HG02938 (cell line): ENCODE measurements around the gene CAPN15.

ENCODE experiments used
- ATAC-seq: cut with Tn5 transposase; IDR thresholded peaks from one replicate; pipeline ENCODE4 v1.9.1; 2021; ENCODE audit warnings: mild to moderate bottlenecking, moderate library complexity; ENCODE audit not compliant: unreplicated experiment

CAPN15 gene

DNA sequence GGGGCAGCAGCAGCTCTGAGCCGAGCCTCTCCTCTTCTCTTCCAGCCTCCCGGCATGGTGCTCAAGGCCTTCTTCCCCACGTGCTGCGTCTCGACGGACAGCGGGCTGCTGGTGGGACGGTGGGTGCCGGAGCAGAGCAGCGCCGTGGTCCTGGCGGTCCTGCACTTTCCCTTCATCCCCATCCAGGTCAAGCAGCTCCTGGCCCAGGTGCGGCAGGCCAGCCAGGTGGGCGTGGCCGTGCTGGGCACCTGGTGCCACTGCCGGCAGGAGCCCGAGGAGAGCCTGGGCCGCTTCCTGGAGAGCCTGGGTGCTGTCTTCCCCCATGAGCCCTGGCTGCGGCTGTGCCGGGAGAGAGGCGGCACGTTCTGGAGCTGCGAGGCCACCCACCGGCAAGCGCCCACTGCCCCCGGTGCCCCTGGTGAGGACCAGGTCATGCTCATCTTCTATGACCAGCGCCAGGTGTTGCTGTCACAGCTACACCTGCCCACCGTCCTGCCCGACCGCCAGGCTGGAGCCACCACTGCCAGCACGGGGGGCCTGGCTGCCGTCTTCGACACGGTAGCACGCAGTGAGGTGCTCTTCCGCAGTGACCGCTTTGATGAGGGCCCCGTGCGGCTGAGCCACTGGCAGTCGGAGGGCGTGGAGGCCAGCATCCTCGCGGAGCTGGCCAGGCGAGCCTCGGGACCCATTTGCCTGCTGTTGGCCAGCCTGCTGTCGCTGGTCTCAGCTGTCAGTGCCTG is 46.7 kb downstream of the CAPN15 start:
- no peak for ATAC-seq

DNA sequence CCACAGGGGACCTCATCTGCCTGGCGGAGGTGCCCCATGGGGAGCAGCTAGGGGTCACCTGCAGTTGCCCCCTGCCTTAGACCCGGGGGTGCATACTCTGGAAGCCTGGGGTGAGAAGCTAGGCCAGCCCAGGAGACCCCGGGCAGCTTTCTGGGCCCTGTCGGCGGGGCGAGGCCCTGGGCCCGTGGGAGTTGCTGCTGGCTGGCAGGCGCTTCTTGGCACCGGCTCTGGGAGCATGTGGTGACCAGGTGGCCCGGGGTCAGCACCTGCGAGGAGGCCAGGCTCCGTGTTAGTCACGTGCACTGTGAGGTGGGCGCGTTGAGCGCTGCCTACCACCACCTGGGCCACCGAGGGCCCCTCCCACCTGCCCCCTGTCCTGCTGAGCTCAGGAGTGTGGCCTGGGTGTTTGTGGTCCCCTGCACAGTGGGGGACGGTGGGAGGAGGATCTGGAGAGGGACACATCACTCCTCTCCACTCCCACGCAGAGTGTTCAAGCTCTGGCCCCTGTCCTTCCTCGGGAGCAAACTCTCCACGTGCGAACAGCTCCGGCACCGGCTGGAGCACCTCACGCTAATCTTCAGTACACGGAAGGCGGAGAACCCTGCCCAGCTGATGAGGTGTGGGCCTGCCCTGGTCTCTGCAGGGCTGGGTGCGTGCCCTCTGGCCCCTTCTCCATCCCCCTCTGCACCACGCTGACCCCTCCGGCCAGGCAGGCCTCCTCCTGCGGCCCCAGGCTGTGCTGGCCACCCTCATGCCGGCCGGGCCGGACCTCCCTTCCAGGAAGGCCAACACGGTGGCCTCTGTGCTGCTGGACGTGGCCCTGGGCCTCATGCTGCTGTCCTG is 48.1 kb downstream of the CAPN15 start:
- no peak for ATAC-seq

DNA sequence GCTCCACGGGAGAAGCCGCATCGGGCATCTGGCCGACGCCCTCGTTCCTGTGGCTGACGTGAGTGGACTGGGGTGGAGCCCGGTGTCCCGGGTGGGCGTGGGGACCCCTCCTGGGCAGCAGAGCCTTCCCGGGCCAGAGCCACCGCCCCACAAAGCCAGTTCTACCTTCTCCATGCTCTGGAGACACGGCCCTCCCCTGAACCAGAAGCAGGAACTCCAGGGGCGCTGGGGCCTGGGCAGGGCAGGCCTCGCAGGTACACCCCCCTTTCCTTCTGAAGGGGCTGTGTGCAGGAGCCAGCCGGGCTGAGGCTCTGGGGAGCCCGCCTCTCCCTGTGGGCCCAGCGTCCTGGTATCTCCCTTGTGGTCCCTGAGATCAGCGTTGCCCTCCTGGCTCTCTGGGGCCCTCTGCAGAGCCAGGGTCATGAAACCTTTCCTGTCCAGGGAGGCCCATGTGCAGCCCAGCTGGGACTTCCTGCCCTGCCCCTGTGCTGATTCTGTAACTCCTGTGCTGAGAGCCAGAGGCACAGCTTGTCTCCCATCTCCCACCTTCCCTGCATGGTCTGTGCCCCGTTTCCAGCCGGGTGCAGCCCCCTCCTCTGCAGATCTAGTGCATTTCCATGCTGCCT is 48.8 kb downstream of the CAPN15 start:
- no peak for ATAC-seq

DNA sequence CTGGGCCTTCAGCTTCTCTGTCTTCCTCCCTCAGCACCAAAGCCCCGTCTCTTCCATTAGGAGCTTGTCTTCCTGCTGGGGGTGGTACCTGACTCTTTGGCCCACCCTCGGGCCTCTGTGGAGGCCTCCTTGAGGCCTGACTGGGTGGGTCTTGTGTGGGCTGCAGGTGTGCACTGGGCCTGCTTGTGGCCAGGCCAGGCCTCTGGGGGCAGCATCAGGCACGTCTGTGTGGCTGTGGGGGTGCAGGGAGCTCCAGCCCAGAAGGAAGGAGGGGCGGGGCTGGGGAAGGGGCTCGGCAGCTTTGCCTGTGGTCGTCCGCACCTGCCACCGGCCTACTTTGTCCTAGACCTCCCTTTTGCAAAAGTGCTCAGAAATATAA is 49.3 kb downstream of the CAPN15 start:
- no peak for ATAC-seq

DNA sequence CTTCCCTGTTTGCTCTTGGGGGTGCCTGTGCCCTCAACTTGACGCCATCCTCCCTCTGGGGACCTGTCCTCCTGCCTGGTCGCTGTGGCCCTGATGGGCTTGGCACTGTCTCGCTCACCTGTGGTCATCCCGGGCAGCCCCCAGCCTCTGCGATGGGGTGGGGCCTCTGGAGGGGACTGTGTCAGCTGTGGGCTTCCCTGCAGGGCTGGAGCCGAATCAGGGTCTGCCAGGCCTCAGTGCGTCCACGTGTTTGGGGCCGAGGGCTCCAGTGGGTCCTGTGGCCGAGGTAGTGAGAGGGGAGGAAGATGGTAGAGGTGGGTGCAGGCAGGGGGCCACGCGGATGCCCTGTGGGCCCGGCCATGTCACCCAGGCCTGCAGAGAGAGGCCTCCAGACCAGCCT is 50.3 kb downstream of the CAPN15 start:
- ATAC-seq = no peak

DNA sequence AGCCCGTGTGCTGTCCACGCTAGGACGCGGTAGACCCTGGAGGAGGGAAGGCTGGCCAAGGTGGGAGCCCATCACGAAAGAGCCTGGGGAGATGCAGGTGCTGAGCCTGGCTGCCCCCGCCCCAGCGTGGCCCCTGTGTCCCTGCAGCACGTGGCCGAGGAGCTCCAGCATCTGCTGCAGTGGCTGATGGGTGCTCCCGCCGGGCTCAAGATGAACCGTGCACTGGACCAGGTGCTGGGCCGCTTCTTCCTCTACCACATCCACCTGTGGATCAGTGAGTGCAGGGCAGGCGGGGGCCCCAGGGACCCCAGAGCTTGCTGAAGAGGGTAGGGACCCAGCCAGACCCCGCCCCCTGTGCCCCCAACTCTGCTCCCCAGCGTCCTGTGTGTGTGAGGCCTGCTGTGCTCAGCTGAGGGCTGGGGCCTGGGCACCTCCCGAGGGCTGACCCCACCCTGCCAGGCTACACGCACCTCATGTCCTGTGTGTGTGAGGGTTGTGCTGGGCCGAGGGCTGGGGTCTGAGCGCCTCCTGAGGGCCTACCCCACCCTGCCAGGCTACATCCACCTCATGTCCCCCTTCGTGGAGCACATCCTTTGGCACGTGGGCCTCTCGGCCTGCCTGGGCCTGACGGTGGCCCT is 50.8 kb downstream of the CAPN15 start:
- ATAC-seq = no peak

DNA sequence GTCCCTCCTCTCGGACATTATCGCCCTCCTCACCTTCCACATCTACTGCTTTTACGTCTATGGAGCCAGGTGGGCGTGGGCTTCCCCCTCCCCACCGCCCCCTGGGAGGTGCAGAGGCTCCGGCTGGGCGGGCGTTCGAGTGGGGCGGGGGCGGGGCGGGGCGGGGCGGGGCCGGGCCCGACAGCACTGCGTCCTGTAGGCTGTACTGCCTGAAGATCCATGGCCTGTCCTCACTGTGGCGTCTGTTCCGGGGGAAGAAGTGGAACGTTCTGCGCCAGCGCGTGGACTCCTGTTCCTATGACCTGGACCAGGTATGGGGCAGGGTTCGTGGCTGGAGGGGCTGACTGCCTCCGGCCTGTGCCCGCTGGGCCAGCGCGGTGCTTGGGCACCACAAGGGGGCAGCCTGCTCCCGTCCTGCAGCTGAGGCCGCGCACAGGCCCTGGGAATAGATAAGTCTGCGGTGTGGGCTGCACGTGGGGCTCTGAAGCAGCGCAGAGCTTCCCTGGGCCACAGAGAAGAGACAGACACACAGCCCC is 51.4 kb downstream of the CAPN15 start:
- ATAC-seq = no peak

DNA sequence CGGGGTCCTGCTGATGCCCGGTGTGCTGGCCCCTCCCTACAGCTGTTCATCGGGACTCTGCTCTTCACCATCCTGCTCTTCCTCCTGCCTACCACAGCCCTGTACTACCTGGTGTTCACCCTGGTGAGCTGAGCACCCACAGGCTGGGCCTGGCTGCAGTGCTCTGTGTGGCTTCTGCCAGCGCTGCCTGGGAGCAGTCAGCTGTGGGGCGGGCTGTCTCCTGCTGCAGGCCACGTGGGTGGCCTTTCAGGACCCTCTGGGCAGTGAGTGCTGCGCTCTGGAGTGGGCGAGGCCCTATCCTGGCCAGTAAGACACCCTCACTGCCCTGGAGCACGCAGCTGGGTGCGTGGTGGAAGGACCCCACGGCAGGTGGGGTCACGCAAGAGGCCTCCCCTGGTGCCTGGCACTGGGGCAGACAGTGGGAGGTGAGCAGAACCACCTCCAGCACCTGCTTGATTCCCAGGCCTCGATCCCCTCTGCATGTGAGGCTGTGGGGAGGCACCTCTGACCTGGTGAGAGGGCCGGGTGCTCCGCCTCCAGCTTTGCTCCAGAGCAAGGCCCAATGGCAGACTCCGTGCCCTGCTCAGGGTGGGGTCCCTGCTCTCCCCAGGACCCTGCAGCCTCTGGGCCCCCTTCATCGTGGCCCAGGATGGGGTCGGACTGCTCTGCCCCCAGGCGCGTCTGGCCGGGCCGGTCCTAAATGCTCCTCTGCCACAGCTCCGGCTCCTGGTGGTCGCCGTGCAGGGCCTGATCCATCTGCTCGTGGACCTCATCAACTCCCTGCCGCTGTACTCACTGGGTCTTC is 52.8 kb downstream of the CAPN15 start:
- no peak for ATAC-seq

DNA sequence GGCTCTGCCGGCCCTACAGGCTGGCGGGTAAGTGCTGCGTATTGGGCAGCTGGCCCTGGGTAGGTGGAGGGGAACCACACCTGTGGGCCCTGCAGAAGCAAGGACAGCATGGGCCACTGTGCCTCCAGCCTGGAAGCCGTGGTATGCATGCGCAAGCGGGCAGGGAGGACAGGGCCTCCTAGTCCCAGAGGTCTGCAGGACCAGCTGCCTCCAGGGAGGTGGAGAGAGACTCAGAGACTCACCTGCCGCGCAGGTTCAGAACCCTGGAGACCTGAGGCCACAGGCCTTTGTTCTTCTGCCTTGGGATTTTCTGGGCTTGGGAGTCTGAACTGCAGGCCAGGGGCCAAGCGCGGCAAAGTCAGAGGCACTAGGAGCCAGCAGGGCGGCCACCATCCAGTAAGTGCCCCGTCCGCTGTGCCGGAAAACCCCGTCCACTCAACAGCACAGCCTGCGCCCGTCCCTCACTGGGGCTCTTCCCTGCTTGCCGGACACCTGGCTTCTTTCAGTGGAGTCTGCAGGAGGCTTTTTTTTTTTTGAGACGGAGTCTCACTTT is 53.5 kb downstream of the CAPN15 start:
- ATAC-seq = no peak

DNA sequence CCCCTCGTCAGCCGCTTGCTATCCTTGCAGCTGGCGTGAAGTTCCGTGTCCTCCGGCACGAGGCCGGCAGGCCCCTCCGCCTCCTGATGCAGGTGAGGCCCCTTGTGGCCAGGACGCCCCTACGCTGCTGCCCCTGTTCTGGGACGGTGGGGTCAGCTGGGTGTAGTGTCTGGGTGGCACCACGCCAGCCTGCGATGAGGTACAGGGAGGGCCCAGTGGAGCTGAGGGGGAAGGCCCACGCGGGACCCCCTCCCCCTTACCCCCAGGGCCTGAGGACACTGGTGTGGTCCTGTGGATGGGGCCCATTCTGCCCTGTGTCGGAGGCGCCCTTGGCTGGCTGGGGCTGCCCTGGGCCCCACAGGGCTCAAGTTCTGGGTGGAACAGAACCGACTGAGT is 54.7 kb downstream of the CAPN15 start:
- no peak for ATAC-seq

DNA sequence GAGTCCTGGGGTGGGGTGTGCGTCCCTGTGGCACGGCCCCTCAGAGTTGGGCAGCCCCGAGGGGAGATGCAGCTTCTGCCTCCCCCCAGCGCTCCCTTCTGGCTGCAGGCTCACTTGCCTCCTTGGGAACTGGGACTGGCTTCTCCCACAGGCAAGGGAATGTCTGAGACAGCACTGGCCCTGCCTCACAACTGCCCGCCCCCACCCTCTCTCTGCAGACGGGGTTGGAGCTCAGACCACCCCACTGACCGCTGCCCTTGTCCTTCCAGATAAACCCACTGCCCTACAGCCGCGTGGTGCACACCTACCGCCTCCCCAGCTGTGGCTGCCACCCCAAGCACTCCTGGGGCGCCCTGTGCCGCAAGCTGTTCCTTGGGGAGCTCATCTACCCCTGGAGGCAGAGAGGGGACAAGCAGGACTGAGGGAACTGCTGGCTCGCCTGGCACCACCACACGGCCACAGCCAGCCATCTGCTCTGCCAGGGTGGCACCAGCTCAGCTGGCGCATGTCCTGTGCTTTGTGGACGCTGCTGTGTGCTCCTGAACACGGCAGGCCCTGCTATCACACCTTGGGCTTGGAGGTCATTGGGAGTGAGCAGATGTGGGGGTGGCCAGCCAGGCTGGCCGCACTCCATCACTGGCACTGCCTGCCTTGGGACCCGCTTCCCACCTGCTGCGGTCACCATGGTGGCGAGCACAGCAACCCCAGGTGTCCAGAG is 55.3 kb downstream of the CAPN15 start:
- no peak for ATAC-seq

DNA sequence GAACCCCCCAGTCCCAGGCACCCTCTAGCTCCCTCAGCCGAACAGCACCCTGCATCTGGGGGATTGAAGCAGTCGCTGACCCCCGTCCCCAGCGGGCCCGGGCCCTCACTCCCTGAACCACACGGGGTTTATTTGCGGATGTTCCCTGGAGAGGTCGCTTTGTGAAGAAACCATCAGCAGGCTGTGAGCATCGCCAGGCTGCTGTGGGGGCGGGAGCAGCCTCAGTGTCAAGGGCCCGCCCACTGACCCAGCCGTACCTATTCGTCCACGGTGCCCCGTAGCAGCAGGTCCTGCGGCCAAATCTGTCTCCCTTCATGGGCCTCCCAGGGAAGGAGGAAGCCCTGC is 55.9 kb downstream of the CAPN15 start:
- ATAC-seq = no peak

DNA sequence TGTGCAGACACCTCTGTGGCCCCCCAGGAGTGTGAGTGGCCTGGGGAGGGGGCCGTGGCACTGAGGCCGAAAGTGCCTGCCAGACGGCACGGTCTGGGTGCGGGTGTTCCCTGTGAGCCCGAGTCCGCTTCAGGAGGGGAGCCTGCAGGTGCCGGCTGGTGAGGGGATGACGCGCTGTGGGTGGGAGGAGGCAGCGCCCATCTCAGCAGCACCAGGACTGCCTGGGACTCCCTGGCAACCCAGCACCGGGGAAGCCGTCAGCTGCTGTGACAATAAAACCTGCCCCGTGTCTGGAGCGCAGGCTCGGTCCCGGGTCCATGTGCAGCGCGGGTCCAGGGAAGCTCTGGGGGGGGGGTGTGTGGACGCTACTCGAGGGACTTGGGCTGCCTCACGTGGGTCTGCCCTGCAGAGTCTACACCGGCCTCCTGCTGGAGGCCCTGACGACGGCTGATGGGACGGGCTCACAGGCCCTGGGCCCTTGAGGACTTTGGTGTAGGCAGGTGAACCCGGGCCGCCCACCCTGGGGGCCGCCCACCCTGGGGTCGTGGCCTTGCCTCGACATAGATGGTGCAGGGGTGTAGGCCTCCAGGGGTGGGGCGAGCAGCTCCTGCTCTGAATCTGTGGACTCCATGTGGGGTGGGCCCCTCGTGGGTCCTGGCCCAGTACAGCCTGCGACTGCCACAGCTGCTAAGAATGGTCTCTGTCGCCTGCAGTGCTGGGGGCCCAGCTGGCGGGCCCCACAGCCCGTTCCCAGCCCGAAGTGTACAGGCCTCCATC is 56.5 kb downstream of the CAPN15 start:
- ATAC-seq = no peak

DNA sequence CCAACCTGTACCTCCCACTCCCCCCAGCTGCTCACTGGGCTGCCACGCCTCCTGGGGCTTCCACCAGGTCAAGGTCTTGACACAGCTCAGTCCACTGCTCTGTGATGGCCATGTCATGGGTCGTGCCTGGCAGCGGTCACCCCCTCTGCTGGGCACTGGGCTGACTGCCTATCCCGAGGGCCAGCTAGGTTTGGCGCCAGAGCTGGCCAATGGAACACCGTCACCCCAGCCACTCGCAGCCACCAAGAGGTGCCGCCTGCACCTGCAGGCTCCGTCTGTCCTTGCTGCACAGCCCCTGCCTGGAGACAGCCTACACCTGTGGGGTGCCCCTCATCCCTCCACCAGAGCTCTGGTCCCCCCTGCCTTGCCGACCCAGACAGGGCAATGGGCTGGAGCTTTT is 57.8 kb downstream of the CAPN15 start:
- no peak for ATAC-seq

DNA sequence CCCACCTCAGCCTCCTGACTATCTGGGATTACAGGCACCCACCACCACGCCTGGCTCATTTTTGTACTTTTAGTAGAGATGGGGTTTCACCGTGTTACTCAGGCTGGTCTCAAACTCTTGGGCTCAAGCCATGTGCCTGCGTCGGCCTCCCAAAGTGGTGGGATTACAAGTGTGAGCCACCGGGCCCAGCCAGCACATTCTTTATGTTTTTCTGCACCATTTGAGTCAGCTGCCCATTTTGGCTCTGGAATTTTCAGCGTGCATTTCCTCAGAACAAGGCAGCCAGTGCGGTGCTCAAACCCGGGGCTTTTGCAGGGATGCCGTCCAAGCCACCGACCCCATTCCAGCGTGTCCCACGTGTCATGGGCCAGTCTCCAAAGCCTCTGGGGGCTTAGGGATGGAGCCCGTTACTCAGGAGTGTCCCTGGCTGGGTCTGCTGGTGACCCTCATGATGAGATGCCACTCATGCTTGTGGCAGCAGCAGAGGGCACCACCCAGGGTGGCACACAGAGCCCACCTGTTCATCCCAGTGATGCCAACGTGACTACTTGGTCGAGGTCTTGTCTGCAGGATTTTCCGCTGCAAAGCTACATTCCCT is 58.6 kb downstream of the CAPN15 start:
- no peak for ATAC-seq

DNA sequence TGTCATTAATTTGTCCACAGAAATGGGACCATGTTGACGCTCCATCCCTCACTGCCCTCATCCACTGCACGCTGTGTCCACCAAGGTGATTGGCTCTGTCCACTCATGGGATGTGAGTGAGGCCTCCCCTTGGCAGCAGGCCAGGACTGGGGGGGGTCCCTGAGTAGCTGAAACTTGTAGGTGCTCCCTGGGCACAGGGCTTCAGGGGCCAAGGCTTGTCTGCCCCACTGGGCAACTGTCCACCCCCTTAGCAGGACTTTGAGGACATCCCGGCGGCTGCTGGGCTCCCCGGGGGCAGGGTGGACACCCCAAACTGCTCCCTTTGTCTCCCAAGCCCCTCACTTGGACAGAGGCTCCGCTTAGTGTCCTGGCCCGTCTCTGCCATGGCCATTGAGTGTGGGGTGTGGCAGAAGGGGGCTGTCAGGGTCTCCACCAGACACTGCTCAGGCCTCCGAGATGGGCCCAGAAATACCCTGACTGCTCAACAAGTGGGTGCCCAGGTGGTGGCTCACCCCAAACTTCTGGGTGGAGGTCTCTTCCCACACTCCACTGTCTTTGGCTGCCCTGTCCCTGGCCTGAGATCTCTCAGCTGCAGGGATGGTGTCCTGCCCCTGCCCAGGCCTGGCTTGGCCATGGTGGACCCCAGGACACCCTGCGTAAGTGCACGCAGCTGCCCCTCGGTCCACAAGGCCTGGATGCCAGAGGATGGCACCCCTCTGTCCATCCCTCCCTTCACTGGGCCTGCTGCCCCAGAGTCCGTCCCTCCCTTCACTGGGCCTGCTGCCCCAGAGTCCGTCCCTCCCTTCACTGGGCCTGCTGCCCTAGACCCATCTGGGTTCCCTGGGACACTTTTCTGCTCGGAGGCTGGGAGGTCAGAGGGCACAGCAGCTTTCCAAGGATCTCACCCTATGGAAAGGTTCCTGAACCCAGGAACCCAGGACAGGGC is 59.4 kb downstream of the CAPN15 start:
- no peak for ATAC-seq

DNA sequence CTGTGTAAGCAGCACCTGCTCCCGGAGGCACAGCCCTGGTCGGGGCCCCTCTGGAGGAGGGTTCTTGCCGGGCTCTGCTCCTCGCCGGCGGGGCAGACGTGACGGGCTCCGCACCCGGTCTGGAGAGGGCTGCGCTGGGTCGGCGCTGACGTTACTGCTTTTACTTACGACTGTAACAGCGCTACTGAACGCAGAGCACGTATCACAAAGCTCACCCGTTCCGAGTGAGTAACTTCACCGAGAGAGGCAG is 61.1 kb downstream of the CAPN15 start:
- peak; percentile 20 for ATAC-seq
